HPDE6-E6E7 (cell line): ENCODE data around the gene KANK3.
"Not testable (repeated sequence)": the region's sequence is repeated elsewhere in the genome, so short reads cannot be mapped to it uniquely, and the experiment has no call there.

Experiments used
- DNase-seq: peaks from one replicate; pipeline ENCODE4 v3.0.0; 2011; ENCODE audit warnings: missing footprints; ENCODE audit errors: extremely low spot score

KANK3 gene

GRCh38 chr19:8370176-8371010, 27.3 kb upstream of the KANK3 start:
- DNase-seq: no peak

DNA sequence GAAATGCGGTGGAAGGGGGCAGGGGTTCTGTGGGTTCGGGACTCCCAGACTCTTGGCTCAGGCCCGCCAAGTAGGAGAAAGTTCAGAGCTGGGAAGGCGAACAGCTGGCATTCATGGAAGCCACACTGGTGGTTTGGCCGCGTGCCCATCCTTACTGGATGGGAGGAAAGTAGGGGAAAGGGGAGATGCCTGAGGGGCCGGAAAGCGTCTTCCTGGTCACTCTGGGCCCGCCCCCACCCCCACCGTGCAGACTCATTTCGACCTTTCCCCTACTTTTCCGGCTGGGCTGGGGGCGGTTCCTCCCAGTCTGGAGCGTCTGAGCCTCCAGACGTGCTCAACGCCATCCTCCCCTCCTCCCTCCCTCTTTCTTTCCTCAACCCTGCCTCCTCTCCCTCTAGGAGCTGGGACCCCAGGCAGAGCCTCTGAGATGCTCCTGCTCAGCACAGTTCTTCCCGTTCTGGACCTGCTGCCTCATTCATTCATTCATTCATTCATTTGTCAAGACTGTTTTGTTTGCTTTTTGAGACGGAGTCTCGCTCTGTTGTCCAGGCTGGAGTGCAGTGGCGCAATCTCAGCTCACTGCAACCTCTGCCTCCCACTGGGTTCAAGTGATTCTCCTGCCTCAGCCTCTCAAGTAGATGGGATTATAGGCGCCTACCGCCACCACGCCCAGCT, 24.4 kb upstream of the KANK3 start:
- no peak for DNase-seq

DNA sequence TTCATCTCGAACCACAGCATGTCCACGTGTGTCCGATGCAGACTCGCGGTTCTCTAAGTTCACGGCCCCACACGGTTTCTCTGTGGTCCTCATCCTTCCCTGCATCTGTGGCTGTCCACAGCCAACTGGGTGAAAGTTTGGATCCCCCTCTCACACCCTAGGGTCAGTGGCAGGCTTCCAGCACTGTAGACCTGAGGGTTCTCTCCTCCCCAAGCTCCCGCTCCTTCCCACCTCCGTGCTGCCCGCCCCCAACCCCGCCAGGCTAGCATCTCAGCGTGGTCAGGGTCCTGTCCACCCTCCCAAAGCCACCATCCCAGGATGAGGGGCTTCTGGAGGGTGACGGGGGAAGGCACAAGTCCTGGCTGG, 23.9 kb upstream of the KANK3 start:
- no peak for DNase-seq

- DNase-seq: no peak
These were observed 23.1 kb upstream of the KANK3 start for GRCh38 chr19:8366121-8366581.

DNA sequence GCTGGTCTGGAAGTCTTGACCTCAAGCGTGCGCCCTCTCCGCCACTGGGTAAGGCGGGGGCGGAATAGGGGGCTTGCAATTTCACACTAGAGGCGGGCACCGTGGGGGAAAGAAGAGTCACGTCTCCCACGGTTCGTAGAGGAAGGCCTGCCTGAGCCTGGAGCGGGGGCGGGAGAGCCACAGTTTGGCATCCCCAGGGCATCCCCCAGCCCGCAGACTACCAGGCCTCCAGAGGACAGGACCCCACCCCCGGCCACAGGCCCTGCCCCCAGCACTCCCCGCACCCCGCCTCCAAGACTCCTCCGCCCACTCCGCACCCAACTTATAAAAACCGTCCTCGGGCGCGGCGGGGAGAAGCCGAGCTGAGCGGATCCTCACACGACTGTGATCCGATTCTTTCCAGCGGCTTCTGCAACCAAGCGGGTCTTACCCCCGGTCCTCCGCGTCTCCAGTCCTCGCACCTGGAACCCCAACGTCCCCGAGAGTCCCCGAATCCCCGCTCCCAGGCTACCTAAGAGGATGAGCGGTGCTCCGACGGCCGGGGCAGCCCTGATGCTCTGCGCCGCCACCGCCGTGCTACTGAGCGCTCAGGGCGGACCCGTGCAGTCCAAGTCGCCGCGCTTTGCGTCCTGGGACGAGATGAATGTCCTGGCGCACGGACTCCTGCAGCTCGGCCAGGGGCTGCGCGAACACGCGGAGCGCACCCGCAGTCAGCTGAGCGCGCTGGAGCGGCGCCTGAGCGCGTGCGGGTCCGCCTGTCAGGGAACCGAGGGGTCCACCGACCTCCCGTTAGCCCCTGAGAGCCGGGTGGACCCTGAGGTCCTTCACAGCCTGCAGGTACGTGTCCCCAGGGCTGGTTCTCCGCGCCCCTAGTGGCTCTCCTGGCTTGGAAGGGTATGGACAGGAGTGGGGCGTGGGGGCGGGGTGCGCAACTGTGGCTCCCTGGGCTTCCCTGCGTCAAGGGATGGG, 21.0 kb upstream of the KANK3 start, which contains the start of gene ANGPTL4:
Gene ANGPTL4, plus strand, starts transcription at position 353 of the 969 bp plus-strand sequence. Its CDS starts 167 bp downstream, at position 520.
- no peak for DNase-seq

DNA sequence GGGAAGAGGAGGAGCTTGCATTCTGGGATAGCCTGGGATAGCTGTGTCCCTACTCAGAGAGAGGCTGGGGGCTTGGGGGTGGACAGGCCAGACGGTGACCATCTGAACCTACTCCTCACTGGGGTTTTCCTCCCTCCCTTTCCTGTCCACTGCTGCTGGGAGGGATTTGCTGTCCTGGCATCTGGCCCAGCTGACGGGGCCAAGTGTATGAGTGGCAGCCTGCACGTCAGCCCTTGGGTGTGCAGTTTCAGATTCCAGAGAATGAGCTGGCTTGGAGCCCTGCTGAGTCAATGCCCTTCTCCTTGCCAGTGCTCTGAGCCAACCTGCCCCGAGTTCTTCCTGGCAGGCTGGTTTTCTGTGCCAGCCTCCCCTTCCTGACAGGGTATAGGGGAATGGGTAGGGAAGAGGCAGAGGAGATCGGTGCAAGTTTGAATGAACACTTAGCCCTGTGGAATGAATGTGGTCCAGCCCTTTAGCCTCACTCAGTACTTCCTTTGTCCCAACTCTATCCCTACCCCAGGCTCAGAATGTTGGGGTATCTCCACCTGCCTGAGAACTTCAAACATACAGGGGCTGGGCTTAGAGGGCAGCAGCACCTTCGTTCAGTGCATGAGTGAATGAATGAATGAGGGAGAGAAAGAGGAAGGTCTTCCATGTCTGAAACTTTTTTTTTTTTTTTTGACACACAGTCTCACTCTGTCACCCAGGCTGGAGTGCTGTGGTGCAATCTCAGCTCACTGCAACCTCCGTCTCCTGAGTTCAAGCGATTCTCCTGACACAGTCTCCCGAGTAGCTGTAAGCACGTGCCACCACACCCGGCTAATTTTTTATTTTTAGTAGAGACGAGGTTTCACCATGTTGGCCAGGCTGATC, 19.1 kb upstream of the KANK3 start:
- DNase-seq: peak; percentile 95

- DNase-seq: no peak
These were observed 17.1 kb upstream of the KANK3 start for GRCh38 chr19:8360196-8360595.

GRCh38 chr19:8358948-8359347, 15.9 kb upstream of the KANK3 start:
- no peak for DNase-seq

DNA sequence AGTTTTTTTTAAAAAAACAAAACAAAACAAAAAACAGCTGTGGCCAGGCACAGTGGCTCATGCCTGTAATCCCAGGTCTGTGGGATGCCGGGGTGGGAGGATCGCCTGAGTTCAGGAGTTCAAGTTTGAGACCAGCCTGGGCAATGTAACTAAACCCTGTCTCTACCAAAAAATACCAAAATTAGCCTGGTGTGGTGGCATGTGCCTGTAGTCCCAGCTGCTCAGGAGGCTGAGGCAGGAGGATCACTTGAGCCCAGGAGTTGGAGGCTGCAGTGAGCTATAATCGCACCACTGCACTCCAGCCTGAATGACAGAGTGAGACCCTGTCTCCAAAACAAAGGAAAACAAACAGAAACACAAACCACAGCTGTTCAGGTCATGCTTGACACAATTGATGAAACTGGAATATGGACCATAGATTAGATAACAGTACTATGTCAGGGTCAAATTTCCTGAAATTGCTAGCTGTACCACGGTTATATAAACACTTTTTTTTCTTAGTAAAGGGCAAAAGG, 14.0 kb upstream of the KANK3 start:
- DNase-seq: no peak

DNA sequence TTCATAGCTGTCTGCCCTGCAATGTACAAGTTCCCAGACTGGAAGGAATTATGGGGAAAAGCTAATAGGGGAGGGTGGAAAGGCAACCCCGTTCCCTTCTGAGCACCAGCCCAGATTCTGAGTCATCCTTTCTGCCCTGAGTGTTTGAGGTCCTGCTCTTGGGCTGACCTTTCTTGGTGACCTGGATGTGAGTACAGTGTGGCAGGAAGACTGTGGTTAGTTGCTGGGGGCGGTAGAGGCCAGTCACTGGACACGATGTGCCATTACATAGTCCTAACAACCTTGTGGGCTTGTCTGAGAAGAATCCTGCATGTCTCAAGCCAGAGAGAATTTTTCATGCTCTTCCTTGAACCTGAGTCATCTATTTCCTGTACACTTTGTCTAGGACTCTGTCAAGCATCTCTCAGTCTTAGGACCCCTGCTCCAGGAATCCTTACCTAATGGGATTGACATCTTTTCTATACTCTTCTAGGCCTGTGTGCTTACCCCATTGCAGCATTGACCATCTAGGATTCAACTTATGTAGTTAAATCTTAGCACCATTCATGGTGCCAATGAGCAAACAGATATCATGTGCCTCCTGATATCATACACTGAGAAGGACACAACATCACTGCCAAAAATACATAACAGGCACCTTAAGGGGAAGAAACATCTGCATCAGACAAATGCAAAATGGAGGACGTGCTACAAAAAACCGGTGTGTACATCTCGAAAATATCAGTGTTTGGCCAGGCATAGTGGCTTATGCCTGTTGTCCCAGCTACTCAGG, 12.8 kb upstream of the KANK3 start:
- DNase-seq: peak; percentile 58

DNA sequence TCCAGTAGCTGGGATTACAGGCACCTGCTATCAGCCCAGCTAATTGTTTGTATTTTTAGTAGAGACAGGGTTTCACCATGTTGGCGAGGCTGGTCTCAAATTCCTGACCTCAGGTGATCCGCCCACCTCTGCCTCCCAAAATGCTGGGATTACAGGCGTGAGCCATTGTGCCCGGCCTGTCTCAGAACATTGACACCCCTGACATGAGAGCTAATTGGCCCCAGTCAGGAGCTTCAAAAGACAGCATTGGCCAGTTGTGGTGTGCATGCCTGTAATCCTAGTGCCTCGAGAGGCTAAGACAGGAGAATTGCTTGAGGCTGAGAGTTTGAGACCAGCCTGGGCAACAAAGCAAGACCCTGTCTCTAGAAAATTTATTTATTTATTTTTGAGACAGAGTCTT, 9.8 kb upstream of the KANK3 start:
- DNase-seq: not testable (repeated sequence)

- no peak for DNase-seq
These were observed 9.2 kb upstream of the KANK3 start for GRCh38 chr19:8352134-8352827.

DNA sequence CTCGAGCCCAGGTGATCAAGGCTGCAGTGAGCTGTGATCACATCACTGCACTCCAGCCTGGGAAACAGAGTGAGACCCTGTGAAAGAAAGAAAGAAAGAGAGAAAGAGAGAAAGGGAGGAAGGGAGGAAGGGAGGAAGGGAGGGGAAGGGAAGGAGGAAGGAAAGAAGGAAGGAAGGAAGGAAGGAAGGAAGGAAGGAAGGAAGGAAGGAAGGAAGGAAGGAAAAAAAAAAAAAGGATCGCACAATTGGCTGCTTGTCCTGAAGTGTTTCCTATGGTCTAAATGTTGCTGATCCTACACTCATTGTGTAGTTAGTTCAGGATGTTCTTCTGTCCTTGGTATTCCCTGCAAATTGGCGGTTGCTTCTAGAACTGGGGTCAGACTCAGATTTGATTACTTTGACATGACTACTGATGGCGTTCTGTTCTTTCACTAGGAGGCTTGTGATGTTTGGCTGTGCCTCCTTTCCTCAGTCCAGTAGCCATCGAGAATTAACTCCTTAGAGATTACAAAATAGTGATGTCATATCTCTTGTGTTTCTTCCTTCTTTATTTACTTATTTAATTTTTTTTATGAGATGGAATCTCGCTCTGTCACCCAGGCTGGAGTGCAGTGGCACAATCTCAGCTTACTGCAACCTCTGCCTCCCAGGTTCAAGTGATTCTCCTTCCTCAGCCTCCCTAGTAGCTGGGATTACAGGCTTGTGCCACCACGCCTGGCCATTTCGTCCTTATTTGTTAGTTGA, 6.7 kb upstream of the KANK3 start:
- DNase-seq: not testable (repeated sequence)

DNA sequence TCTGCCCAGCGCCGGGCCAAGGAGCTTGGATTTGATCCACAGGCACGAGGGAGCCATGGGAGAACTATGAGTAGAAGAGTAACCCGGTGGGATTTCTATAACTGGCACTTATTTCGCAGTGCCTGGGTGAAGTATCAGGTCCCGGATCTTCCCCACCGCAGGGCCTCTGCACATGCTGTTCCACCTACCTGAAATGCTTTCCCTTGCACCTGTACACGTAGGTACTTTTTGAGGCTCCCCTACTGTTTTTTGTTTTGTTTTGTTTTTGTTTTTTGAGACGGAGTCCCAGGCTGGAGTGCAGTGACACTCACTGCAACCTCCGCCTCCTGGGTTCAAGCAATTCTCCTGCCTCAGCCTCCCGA, 402 bp upstream of the KANK3 start:
- no peak for DNase-seq

DNA sequence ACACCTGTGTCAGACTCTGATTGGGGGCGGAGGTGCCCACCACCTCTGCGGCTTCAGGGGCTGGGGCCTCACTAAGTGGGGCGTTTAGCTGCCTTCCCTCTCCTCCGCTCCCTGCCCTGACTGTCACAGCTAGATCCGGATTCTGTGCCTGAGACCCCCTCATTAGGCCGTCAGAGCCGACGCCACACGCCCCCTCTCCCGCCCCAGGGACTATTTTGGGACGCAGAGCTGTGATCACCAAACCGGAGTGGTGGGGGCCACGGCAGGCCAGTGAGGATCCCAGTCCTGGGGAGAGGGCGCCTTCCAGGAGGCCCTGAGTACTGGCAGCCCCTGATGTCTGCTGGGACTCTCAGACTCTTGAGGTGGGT, 762 bp downstream of the KANK3 start:
- no peak for DNase-seq

GRCh38 chr19:8341504-8341903, 1.6 kb downstream of the KANK3 start:
- not testable (repeated sequence) for DNase-seq

DNA sequence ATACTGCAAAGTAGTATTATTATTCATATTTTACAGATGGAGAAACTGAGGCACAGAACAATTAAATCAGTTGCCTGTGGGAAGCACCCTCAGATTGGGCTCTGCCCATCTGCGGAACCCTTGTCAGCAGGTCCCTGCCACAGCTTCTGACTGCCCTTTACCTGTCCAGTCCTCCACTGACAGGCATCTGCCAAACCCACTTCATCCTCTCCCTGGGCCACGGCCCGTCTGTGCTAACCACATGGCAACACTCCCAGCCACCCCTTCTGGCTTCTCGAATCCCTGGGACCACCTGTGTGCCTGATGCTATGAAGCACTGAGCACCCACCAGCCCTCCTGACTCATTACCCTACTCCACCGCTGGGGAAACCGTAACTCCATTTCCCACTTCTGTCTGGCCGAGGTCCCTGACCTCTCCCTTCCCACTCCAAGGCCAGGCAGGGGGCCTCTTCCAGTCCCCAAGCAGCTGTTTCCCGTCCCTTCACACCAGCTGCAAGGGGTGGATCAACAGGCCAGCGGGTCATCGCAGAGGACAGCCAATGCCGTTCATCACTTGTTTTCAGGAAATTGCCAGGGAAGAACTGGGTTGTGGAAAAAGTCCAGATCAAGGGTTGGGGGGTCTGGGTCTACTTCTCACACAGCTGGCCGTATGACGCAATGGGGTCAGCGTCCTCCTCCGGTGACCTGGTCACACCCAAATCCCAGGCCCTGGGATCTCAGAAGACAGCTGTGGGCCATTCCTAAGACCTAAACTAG, 2.5 kb downstream of the KANK3 start:
- DNase-seq: no peak

DNA sequence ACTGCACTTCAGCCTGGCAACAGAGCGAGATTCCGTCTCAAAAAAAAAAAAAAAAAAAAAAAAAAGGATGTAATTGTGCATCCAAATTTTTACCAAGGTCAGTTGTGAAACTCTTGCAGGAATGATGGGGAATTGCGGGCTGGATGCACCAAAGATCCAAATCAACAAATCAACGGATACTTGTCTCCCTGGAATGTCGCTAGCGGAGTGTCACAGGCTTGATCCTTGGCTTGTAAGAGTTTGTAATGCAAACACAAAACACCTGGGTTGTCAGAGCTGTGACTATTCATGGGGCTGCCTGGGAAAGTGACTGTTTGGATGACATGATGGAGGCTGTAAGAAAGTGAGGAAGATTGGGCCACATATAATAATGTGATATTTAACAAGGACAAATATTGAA, 4.2 kb downstream of the KANK3 start:
- DNase-seq: no peak
